GM19240 (cell line): ENCODE results near the gene PTPRT.

Source experiments
- DNase-seq: peaks from one replicate; pipeline ENCODE4 v3.0.0; 2011; ENCODE audit warnings: low spot score; ENCODE audit not compliant: insufficient read length

PTPRT gene

GRCh38 chr20:42082611-42083010 is 1107.1 kb downstream of the PTPRT start:
- no peak for DNase-seq

GRCh38 chr20:42080956-42081355 is 1108.8 kb downstream of the PTPRT start:
- no peak for DNase-seq

DNA sequence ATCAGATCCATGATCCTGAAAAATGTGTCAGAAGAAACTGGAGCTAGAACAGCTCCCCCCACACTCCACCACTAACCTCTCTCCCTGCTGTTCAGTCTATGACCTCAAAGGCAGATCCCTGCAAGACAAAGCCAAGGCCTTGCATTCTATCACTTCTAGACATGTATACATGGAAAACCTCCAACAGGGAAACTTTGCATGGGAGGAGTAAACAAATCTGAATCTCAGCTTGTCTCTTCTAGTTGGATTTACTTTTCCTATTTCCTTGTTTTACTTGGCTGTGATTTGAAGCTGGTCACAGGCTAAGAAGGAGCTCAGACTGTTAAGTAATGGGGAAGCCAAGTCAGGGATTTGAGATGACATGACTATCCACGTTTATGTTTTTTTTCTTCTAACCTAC is 1114.8 kb downstream of the PTPRT start:
- no peak for DNase-seq

- DNase-seq = no peak
Observed at GRCh38 chr20:42067596-42067995, 1122.1 kb downstream of the PTPRT start.

DNA sequence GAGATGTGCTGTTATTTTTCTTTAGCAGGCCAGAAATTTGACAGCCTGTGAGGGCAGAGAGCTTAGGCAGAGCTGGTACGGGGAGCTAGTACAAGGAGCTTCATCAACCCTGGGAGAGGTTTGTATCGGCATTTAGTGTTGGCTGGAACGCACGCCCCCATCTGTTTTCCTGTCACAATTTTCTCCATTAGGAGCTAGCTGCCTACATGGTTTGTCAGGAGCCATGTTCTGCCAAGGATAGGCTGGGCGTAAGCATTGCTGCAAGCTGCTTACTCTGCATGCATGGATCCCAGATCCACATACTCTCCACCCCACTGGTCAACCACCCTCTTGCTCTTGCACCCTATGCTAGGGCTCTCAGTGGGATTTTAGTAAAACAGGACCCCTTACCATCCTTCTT is 1122.5 kb downstream of the PTPRT start:
- no peak for DNase-seq

DNA sequence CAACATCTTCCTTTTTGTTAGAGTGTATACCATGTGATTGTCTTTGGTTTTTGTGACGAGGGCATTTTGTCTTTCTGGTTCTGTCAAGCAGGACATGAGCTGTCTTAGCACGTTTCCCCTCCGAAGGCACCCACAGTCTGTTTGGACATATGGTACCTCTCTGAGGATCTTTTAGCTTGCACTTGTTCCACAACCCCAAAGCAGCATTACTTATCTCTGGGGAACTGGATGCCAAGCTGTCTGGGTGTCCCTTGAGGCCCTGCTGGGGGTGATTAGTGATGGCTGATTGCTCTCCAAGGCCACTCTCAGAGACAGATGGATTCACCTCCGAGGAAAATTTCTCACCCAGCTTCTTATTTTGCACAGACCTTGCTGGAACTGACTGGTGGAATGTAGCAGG is 1126.6 kb downstream of the PTPRT start:
- DNase-seq = no peak

GRCh38 chr20:42053350-42053749 is 1136.4 kb downstream of the PTPRT start:
- DNase-seq = no peak

DNA sequence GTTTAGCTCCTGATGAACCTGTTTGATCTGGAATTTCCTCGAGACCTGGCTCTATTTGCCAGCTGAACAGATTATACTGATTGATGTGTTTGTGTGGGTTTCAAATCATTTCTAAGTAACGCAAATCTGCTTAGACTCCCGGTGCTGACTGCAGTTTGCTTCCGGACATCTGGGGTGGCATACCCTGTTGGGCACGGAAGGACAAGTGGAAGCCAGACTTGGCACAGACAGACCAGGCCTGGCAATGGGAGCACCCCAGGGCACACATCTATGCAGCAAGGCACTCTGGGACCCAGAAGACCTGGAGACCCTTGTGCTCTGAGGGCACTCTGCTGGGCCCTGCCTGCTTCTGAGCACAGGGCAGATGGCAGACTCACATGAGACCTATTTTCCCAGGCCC is 1137.8 kb downstream of the PTPRT start:
- DNase-seq = no peak

GRCh38 chr20:42046371-42047085 is 1143.2 kb downstream of the PTPRT start:
- no peak for DNase-seq

- DNase-seq = no peak
Observed at GRCh38 chr20:42043921-42044320, 1145.8 kb downstream of the PTPRT start.

DNA sequence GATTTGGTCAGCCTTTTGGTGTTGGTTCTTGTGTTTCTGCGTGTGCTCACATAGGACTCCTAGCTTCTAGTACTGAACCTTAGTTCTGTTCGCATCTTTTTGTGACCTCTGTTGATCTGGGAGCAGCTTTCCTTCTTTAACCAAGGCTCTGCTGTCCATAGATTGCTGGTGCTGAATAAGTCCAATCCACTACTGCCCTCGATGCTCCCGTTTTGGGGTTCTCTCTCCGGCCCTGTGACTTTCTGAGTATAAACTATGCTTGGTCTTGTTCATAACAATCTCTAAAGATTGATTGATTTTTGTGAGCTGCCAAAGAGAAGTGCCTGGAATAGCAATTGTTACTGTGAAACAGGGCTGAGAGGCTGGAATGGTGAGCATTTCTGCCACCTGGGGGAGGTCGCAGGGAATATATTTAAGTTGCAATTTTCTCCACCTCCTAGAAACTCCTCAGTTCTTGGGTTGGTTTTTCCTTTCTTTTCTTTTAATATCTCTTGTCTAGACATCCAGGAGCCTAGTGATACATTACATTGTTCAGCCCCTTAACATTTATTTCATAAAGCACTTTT is 1148.6 kb downstream of the PTPRT start:
- DNase-seq = no peak

GRCh38 chr20:42027746-42028268 is 1161.9 kb downstream of the PTPRT start:
- DNase-seq = no peak

DNA sequence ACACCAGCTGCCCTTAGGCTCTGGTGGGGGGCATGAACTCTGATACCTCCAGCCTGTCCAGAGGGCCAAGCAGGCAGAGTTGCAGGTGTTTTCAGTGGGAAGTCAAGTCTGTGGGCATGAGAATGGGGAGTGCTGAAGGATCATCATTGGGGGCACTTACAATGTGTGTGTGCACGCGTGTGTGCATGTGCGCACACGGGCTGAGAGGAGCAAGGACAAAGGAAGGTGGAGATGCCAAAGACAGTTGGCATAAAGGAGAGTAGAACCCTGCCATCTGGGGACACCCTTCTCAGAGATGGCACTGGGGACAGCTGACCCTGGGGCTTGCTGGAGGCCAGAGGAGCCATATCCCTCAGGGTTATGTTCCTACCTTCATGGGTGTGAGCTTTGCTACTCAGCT is 1163.1 kb downstream of the PTPRT start:
- DNase-seq = no peak

GRCh38 chr20:42024653-42025052 is 1165.1 kb downstream of the PTPRT start:
- no peak for DNase-seq
